ENCODE measurements around the gene SYTL5.

The SYTL5 gene

DNA sequence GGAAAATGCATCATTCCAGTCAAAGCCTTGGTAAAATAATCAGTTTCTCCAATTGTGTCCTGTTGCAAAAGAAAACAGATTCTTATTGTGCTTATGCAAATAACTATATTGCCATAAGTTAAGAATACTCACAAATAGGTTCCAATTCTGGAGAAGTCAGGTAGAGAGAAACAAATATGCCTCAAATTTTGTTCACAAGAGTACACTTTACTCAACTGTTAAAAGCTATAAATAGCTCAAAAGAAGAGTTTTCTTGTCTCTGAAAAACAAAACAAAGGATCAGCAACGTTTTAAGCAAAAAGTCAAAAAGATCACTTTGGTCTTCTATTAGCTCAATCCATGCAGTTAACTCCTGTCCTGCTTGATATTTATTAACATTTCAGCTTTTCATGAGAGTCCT, 21.9 kb downstream of the SYTL5 start:
- no peak for DNase-seq (ENCODE audit: low read depth)

DNA sequence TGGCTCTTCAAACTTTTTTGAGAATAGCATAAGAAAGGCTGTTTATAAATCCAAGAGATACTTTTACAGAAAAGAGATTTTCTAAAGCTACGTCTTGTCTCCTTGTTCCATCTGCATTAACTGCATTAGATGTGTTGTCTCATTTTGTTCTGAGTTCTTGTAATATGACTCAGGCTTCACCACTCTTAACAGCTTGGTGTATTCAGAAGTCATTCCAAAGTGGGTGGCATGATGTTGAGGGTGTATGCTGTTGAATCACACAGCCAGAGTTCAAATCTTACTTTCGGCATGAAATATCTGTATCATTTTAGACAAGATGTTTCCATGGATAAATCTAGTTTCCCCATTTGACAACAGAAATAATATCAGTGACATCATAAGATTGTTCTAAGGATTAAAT, 30.1 kb downstream of the SYTL5 start:
- no peak for DNase-seq (ENCODE audit: low read depth)

DNA sequence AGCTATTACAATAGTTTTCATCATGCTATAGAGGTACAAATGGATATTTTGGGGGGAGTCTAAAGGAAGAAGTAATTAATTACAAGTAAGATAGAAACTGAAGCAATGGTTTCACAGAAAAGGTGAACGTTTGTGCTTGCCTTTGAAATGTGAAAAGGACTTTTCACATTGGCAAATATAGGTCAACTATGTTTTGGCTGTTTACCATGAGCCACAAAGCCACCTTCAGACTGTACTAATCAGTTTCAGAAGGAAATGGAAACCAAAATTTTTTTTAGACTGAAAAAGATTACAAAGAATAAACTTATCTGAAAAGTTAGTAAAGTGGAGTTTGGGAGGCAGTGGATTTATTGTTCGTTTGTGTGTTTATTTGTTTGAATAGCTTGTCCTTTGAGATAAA, 32.1 kb downstream of the SYTL5 start:
- no peak for DNase-seq (ENCODE audit: low read depth)

DNA sequence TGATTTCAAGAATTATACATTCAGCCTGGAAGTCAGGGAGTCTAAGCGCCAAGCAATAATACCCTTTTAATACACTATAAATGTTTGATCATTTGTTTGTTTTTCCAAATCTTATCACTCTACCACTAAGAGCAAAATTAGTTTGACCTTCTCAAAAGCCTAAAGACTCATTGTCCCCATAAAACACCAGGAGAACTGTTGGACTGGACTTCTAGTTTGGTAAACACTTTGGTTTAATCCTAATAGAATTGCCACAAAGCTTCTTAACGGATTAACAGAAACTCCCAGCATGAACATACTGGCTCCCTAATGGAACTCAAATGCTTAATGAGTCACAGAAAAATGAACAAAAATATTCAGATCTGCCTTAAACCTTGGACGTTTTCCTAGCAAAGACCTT, 34.9 kb downstream of the SYTL5 start:
- no peak for DNase-seq (ENCODE audit: low read depth)

DNA sequence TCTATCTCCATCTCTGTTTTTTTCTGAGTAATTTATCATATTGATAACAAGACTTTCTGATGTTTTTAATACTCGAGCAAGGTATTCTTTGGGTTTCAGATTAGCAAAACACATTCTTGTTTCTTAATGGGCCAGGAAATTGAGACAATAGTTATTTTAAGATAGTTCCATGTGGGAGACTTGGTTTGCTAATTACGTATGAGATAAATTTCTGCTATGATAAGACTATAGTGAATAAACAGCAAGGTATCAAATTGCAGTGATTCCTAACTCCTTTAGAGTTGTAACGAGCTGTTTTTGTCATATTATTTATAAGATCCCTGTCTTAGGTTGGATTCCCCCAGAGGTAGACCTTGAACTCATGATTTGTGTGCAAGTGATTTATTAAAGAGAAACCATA, 38.3 kb downstream of the SYTL5 start:
- DNase-seq (ENCODE audit: low read depth): no peak

DNA sequence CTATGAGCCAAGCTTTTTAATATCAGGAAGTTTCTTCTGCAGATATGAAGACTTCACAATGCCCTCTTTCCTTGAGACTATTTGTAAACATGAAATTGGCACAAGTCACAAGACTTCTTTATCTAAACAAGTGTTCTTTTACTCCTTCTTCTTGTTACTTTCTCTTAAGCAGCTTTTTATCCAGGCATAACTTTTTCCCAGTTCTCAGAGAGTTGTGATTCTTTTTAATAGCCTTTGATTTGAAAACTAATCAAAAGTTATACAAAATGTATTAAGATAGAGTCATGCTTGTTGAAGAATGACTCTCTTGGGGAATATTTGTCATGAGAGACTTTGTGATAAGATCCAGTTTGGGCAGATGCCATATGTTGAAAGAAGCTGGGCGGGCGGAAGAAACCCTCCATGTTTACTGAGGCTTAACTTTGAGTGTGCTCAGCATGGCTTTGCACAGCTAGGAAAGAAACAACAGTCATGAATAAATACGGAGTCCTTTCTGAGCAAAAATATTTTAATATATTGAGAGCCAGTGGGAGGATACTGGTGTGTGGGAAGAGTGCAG, 39.3 kb downstream of the SYTL5 start:
- DNase-seq (ENCODE audit: low read depth): no peak

DNA sequence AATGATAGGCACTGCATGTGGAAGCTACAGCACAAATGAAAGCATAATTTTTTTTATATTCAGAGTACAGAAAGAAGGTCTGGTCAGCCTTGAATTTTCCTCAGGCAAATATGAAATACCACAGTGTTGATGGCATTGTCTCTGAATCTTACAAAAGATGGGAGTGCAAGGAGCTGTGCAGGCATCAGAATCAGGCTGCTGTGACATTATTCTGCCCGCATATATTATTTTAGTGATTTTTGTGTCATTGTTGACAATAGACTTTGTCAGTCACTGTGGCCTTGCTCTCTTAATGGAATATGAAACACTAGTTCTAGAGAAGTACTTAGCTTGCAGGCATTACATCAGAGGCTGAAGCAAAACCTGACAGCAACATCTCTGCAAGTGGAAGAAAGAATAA, 42.5 kb downstream of the SYTL5 start:
- no peak for DNase-seq (ENCODE audit: low read depth)

DNA sequence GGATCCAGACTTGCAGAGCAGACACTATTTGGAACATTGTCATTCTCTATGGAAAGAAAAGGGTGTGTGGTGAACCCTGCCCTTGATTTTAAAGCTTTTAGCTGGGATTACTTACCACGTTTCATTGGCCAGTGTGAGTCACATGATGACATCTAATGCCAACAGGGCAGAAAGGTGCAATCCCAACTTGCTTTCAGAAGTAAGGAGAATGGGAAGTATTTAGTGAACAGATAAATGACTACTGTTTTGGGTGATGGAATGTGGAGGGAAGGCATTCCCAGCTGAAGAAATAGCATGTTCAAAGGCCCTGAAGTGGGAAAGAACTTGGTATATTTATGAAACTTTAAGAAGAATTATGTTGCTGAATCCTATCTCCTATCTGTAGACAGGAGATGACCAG, 44.5 kb downstream of the SYTL5 start:
- no peak for DNase-seq (ENCODE audit: low read depth)

DNA sequence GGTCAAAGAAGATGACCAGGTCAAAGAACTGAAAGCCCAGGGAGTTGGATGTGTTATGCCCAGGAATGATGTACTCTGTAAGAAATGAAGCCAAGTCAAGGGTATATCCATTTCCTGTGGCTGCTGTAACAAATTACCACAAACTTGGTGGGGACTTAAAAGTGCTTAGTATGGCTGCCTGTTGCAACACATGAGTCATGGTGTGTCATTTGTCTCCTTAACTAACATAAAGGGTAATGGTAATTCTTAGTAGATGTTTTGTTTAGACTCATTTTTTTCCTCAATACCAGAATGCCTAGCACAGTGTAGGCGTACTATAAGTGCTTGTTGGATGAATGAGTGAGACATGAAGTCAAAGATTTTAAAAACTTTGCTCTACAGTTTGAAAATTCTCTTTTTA, 45.7 kb downstream of the SYTL5 start:
- no peak for DNase-seq (ENCODE audit: low read depth)

DNA sequence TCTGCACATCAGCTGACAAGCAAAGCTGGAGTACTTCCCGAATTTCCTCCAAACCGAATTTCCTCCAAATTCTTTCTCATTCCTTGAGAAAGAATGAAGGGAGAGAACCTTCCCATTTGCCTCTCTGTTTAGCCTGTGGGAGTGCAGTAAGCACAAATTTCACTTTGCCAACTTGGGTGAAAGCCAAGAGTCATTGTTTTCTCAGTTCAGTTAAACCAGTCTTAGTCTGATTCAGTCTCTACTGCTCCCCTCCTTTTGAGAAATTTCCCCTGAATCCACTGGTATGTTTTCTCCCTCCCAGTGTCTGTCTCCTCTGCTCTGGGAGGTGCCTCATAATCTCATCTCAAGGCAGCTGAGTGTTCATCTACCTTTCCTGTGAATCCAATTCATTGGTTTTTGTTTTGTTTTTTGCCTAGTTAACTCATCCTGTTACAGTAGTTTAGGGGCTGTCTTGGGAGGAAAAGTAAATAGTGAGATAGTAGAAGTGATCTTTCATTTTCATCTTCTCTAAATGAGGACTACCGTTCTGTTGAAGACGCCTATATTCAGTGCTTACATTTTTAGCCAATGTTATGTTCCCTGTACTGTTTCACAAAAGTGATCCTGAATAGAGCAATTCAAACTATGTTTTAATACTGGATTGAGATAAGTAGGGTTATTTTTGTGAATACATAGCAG, 49.0 kb downstream of the SYTL5 start:
- no peak for DNase-seq (ENCODE audit: low read depth)

DNA sequence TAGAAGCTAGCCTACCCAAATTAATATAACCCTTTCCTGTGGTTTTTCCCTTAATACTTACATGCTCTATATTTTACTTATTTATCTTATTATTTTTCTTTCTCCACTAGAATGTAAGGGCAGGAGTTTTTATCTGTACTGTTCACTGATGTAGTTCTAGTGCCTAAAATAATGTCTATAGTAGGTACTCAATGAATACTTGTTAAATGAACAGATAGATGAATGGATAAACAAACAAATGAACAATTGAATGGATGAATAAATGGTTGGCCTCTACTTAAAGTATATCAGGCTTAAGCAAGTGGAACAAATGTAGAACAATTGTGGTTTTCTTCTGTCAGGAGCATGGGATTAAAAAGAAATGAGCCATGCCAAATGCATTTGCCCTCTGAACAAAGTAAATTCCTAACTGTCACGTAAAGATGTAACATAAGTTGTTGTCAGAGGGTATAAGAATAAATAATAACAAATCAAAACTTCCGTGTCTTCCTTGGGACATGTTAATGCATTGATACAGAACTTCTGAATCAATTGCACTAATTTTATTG, 54.1 kb downstream of the SYTL5 start:
- no peak for DNase-seq (ENCODE audit: low read depth)

DNA sequence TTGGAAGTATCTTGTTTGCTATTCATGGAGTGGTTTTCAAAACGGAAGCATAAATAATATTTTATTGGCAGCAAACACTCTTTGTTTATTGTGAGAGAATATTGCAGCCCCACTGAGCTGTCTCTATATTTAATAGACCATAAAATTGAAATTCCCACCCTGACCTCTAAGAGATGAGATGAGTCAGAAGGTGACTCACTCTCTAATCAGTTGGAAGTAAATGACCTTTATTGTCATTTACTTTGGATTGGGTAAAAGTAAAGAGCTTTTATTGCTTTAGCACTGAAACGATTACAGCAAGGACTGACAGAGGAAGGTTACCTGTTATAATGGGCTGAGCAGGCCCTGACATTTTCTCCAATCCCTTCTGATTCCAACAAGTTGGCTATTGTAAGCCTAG, 55.0 kb downstream of the SYTL5 start:
- DNase-seq (ENCODE audit: low read depth): no peak

DNA sequence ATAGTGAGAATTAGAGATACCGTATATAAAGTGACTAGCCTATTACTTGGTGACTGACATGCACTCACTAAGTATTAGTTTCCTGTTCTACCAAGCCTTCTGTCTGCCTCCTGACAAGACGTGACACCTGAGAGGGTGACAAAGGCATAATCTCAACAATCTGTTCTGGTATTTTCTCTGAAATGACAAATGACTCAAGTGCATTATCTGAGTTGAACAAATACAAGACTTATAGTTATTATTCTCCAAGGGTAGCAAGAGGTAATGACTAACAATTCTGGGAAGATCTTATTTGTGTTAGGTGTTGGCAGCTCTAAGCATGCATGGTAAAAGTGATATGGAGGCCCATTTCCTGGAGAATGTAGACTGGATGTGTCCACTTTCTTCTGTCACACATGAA, 60.6 kb downstream of the SYTL5 start:
- no peak for DNase-seq (ENCODE audit: low read depth)

DNA sequence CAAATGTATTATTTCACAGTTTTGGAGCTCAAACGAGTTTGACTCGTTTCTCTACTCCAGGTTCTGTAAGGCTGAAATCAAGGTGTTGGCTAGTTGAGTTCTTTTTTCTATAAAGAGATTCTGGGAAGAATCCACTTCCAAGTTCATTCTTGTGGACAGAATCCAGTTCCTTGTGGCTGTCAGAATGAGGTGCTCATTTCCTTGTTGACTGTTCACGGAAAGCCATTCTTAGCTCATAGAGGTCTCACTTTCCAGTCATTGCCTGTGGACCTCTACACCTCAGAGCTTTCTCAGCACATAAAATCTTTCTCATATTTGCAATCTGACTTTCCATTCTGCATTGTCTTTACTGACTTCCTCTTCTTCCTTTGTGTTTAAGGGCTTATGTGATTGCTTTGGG, 62.9 kb downstream of the SYTL5 start:
- DNase-seq (ENCODE audit: low read depth): no peak

DNA sequence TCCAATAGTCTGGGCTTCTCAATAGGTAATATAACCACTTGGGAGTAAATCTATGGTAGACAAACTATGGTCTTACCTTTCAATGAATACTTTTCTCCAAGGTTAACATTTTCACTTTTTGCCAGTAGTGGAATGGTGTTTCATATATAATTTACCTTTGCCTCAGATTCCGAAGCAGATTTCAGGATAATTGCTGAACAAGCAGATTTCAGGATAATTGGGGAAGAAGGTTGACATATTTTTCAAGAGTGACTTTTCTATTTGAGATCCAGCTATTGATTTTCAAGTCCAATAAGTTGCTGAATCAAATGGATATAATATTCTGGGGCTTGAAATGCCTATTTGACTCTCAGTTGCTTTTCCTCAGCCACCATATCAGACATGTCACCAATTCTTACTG, 63.6 kb downstream of the SYTL5 start:
- DNase-seq (ENCODE audit: low read depth): no peak

DNA sequence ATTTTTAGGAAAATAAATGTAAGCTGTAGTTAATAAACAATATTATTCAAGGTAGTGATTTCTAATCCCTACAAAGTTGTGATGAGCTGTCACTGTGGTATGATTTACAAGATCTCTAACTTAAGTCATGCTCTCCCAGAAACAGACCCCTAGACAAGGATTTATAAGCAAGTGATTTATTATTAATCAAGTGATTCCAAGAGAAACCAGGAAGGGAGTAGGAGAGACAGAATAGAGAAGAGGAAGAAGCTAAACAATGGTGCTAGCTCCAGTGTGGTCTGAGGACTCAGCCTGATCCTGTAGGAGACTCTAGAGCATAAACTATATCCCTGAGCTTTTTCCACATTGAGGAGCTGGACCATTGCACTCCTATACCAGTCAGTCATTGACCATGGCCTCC, 73.1 kb downstream of the SYTL5 start:
- no peak for DNase-seq (ENCODE audit: low read depth)

DNA sequence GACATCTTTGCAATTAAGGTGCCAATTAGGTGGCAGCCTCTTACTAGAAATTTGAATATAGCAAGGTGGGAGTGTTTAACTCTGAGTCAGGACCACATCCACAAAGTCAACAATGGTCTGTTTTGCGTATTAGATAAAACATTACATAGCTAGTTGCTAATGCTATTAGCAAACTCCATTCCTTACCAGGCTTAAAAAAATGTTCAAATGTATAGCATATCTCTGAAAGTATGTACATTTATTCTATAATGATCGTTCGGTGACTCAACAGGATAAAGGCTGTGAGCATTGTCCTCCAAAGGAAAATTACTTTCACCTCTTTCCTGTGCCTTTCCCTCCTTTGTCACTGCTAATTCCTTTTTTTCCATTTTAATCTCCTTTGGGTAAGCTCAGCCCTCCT, 74.5 kb downstream of the SYTL5 start:
- DNase-seq (ENCODE audit: low read depth): no peak

DNA sequence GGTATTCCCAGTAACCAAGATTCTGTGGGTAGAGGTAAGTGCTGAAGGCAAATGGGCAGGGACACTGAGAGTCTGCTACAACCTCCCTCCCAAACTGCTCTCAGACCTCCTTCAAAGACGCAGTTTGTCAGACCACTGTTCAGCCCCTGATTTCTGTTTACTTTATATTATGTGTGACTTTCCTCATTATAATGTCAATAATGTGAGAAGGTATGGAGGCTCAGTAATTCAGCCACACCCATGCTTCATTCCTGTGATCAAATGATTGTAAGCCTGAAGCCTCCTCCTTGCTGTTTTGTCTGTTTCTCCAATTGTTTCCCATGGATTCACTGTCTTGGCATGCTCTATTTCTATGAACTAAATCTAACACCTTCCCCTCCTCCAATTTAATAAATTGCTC, 75.6 kb downstream of the SYTL5 start:
- no peak for DNase-seq (ENCODE audit: low read depth)

DNA sequence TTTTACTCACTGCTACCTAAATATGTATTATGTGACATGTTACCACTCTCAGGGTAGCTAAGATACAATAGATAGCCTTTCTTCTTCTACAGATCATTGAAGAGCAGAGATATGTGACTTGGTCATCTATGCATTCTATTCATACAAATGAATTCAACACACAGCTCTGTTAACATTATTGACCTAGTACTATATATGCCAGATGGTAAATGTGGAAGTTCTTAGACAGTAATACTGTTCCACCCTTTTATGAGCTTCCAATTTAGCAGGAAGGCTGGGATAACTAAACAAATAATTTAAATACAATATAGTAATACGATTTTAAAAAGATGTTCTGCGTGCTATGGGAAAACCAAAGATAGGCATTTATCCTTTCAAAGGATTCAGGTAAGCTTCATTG, 76.0 kb downstream of the SYTL5 start:
- DNase-seq (ENCODE audit: low read depth): no peak

DNA sequence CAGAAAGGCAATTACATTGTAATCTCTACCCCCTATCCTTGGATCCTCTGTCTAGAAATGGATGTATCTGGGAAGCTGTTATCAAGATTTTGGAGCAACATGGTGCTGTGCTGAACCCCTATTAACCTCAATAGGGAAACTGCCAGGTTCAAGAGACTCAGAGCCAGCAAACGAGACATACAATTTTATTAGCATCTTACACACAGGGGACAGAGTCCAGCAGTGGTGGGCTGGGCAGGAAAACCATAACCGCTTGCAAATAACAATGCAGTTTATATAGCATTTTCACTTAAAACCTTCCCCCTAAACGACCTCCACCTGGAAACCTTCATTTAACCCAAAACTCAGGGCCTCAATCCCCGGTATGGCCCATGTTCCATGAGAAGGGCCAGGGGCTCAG, 79.5 kb downstream of the SYTL5 start:
- DNase-seq (ENCODE audit: low read depth): no peak

DNA sequence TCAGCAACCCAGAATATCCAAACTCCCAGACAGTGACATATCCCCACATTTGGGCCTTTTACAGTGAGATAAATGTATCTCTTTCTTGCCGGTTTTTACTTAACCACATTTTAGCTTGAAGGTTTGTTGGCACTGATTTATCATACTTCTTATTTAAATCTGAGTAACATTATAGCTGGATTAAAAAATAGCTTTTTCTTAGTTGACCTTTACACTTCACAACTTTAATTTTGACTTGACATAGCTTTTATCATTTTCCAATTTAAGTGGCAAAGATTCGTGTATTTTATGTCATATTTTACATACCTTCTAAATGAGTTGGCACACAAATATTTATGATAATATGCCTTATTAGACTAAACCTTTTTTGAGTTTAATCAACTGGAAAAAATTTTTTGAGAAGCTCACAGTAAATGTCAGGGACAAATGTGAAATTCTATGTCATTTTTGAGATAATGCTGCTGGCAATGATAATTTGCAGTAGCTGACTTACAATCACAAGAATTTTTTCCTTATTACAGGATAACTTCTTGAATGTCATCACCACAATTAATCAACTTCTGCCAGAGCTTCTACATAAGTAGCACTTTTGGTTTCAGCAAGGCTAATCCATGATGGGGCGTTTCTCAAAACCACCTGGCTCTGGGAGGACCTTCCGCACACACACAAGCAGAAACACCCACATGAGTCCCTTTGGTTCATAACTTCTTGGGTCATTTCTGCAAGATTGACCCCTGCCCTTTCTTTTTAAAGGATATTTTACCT, 80.3 kb downstream of the SYTL5 start:
- DNase-seq (ENCODE audit: low read depth): no peak

DNA sequence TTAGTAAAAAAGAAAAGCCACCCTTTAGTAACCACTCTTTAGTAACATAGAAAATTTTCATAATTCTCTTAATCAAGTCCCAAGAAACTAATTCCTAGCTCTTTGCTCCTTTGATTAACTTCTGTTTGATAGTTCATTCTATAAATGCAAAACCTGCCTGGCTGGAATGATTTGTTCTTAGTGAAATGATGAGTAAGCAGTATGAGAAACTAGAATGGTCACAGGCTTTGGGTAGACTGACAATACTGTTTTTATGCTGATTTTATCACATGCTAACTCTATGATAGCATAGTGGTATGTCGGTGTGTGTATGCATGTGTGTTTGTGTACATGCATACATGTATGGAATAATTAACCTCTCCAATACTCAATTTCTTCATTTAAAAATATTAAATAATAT, 81.2 kb downstream of the SYTL5 start:
- DNase-seq (ENCODE audit: low read depth): no peak

DNA sequence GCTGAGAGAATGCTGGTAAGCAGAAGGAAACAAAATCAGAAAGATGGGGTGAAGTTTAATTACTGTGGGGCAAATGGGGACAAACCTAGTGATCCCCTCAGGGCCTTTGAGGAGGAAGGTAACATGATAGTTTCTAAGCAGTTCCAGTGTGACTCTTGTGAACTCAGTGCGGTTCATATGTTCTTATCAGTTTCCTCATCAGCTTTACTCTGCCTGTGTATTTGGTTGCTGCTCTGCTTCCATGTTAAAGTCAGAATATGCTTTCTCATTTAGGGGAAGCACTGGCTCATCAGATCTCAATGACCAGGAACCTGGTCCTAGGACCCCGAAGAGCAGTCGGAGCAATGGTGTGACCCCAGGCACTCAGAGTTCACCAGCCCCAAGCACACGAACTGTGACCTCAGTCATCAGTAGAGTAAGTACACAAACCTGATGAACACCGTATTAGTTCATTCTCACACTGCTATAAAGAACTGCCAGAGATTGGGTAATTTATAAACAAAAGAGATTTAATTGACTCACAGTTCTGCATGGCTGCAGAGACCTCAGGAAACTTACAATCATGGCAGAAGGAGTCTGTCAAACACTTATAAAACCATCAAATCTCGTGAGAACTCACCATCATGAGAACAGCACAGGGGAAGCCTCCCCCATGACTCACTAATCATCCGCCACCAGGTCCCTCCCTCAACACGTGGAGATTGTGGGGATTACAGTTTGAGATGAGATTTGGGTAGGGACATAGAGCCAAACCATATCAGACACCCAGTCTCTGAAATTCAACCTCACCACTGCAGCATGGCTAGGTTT, 83.0 kb downstream of the SYTL5 start:
- no peak for DNase-seq (ENCODE audit: low read depth)

Data from stimulated activated CD4-positive, alpha-beta T cell treated with anti-CD3 and anti-CD28 coated beads, Interleukin-2, amount 100 ng/mL, for 4 hours (primary cell).